Hepatocyte (in vitro differentiated cells): ENCODE measurements around the gene PCDHGC5. TPM values are rescaled to one million over a fixed set of nuclear protein-coding genes. Genes with fewer than 3 reads are reported as not detected.

Experiments
- DNase-seq: peaks from one replicate; pipeline ENCODE4 v3.0.0-alpha.2; 2016; ENCODE audit warnings: low spot score
- H2AFZ ChIP-seq: fragments of 200-600 bp; sonication (generic); 2 replicates; pipeline ENCODE4 v1.6.0; 2016; ENCODE audit warnings: antibody characterized with exemption, mild to moderate bottlenecking
- H3K27ac ChIP-seq: fragments of 200-600 bp; sonication (generic); 2 replicates; pipeline ENCODE4 v1.5.1; 2016; ENCODE audit warnings: mild to moderate bottlenecking
- H3K27me3 ChIP-seq: fragments of 200-600 bp; sonication (generic); 2 replicates; pipeline ENCODE4 v1.6.1; 2016
- H3K36me3 ChIP-seq: fragments of 200-600 bp; sonication (generic); replicated peaks from 2 replicates; pipeline ENCODE4 v1.5.1; 2016; ENCODE audit warnings: low read depth; ENCODE audit not compliant: insufficient read depth
- H3K4me1 ChIP-seq: fragments of 200-600 bp; sonication (generic); 2 replicates; pipeline ENCODE4 v1.5.1; 2016; ENCODE audit warnings: mild to moderate bottlenecking, moderate library complexity; ENCODE audit not compliant: insufficient read depth
- H3K4me2 ChIP-seq: fragments of 200-600 bp; sonication (generic); 2 replicates; pipeline ENCODE4 v1.6.0; 2016
- H3K4me3 ChIP-seq: fragments of 200-600 bp; sonication (generic); 2 replicates; pipeline ENCODE4 v1.5.1; 2016; ENCODE audit warnings: mild to moderate bottlenecking
- H3K79me2 ChIP-seq: fragments of 200-600 bp; sonication (generic); 2 replicates; pipeline ENCODE4 v1.6.0; 2017; ENCODE audit warnings: mild to moderate bottlenecking
- H3K9me2 ChIP-seq: fragments of 200-600 bp; sonication (generic); replicated peaks from 2 replicates; pipeline ENCODE4 v1.6.0; 2017; ENCODE audit warnings: mild to moderate bottlenecking; ENCODE audit not compliant: insufficient read depth
- H3K9me3 ChIP-seq: fragments of 200-600 bp; sonication (generic); 2 replicates; pipeline ENCODE4 v1.5.1; 2016; ENCODE audit warnings: low read depth, mild to moderate bottlenecking
- H4K20me1 ChIP-seq: fragments of 200-600 bp; sonication (generic); 2 replicates; pipeline ENCODE4 v1.6.0; 2016; ENCODE audit warnings: mild to moderate bottlenecking; ENCODE audit not compliant: insufficient read depth, poor library complexity, severe bottlenecking
- EZH2 ChIP-seq: fragments of 200-600 bp; sonication (generic); IDR thresholded peaks from 2 replicates; pipeline ENCODE4 v1.6.1; 2016; ENCODE audit warnings: antibody characterized with exemption, mild to moderate bottlenecking, borderline replicate concordance
- EZH2phosphoT487 ChIP-seq: fragments of 200-600 bp; sonication (generic); IDR thresholded peaks from one replicate; pipeline ENCODE4 v1.6.1; 2018; ENCODE audit warnings: antibody characterized with exemption, mild to moderate bottlenecking, low read depth, moderate library complexity; ENCODE audit not compliant: unreplicated experiment, severe bottlenecking
- WGBS: methylation state at CpG from one replicate; pipeline ENCODE4 v1.1.6; 2016; ENCODE audit warnings: low lambda C conversion rate; ENCODE audit errors: missing lambda C conversion rate; 5-methylcytosine and 5-hydroxymethylcytosine counted together
- polyA plus RNA-seq: library from polyadenylated mRNA; unstranded; fragments of >200 nt; fragmentation: Nextera tagmentation; extraction: Ambion mirVana; gene quantifications from 2 replicates; pipeline ENCODE4 v1.2.1, GENCODE V29; 2016
- total RNA-seq: library from RNA; depleted of rRNA; stranded (reverse); fragments of >200 nt; gene quantifications from 2 replicates; pipeline ENCODE4 v1.2.3, GENCODE V29; 2014
- TF ChIP-seq, protein P1 (sequence below): fragments of 200-600 bp; sonication (generic); IDR thresholded peaks from 2 replicates; pipeline ENCODE4 v1.5.1; 2016; ENCODE audit warnings: antibody characterized with exemption, mild to moderate bottlenecking; ENCODE audit not compliant: poor library complexity

PCDHGC5 gene
- total and polyA plus RNA-seq, 2 experiments from 2014 or later = 0.16 to 1.1 TPM

GRCh38 chr5:141441571-141442170 is 47.2 kb upstream of the PCDHGC5 start:
- Histone ChIP-seq H3K27ac (no peak overlapping the region), H2AFZ (no peak overlapping the region), H3K9me3 (peaks cover under 1% of the 10 kb centered on the region), H3K36me3 (no peaks in the 10 kb centered on the region), H3K4me1 (no peaks in the 10 kb centered on the region), H3K4me2 (no peak overlapping the region), H3K4me3 (no peak overlapping the region), H4K20me1 (no peaks in the 10 kb centered on the region), H3K27me3 (no peaks in the 10 kb centered on the region), H3K79me2 (peaks cover 6% of the 10 kb centered on the region), H3K9me2 (no peaks in the 10 kb centered on the region)
- no peak for DNase-seq
- TF ChIP-seq EZH2phosphoT487 (no peak), EZH2 (no peak)
- TF ChIP-seq, protein P1, sequence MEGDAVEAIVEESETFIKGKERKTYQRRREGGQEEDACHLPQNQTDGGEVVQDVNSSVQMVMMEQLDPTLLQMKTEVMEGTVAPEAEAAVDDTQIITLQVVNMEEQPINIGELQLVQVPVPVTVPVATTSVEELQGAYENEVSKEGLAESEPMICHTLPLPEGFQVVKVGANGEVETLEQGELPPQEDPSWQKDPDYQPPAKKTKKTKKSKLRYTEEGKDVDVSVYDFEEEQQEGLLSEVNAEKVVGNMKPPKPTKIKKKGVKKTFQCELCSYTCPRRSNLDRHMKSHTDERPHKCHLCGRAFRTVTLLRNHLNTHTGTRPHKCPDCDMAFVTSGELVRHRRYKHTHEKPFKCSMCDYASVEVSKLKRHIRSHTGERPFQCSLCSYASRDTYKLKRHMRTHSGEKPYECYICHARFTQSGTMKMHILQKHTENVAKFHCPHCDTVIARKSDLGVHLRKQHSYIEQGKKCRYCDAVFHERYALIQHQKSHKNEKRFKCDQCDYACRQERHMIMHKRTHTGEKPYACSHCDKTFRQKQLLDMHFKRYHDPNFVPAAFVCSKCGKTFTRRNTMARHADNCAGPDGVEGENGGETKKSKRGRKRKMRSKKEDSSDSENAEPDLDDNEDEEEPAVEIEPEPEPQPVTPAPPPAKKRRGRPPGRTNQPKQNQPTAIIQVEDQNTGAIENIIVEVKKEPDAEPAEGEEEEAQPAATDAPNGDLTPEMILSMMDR = no peak
- WGBS = 97% methylated on average over 48 of the region's 50 CpGs

DNA sequence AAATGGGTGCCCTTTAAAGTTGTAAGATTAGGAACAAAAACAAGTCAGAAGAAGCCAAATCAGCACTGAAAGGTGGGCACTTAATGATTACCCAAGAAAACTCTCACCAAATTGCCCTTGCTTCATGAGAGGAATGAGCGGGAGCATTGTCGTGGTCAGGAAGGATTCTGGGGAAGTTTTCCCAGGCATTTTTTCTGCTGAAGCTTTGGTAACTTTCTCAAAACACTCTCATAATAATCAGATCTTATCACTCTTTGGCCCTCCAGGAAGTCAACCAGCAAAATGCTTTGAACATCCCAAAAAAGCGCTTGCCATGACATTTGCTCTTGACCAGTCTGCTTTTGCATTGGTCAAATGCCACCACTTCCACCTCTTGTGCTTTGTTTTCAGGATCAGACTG is 23.5 kb upstream of the PCDHGC5 start:
- WGBS = 94% methylated on average over 3 of the region's 3 CpGs
- H4K20me1 ChIP-seq = no peaks in the 10 kb centered on the region
- H3K9me2 ChIP-seq = no peaks in the 10 kb centered on the region
- no peaks in the 10 kb centered on the region for H3K36me3 ChIP-seq
- no peak overlapping the region for H3K4me2 ChIP-seq
- TF ChIP-seq EZH2phosphoT487 (no peak), EZH2 (no peak)
- TF ChIP-seq, protein P1 = no peak
- H2AFZ ChIP-seq = no peak overlapping the region
- no peak for DNase-seq
- H3K79me2 ChIP-seq = peaks cover 6% of the 10 kb centered on the region
- H3K27me3 ChIP-seq = no peaks in the 10 kb centered on the region
- H3K4me3 ChIP-seq = no peak overlapping the region
- no peaks in the 10 kb centered on the region for H3K9me3 ChIP-seq
- H3K4me1 ChIP-seq = no peaks in the 10 kb centered on the region
- H3K27ac ChIP-seq = no peak overlapping the region

DNA sequence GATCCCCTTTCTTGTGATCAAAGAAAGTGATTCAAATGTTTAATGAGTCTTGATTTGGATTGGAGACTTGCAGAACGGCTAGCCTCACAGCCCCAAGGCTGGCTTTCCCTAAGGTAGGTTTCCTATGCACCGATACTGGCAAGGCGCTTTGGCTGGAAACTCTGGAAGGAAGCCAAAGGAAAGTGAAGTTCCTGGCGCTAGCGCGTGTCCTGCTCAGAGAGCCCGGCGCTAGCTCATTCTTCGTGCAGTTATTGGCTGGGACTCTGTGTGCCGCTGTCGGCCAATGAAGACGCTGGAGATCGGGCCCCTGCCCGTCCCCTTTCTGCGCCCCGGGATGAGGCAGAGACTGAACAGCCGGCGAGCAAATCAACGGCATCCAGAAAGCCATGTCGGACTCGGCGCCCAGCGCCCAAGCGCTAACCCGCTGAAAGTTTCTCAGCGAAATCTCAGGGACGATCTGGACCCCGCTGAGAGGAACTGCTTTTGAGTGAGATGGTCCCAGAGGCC is 13.2 kb upstream of the PCDHGC5 start, which contains the start of gene PCDHGC3:
PCDHGC3 (plus strand) TSS at position 342 of the 507 bp plus-strand sequence; CDS start at position 493, 151 bp downstream.
- DNase-seq = peak; percentile 93
- no peaks in the 10 kb centered on the region for H3K36me3 ChIP-seq
- peak within 1 kb of the TSS; percentile 47 for H3K4me3 ChIP-seq
- no peaks in the 10 kb centered on the region for H4K20me1 ChIP-seq
- H3K9me2 ChIP-seq = no peaks in the 10 kb centered on the region
- TF ChIP-seq EZH2 = no peak
- no peak for TF ChIP-seq EZH2phosphoT487
- TF ChIP-seq, protein P1 = peak; percentile 38
- no peaks in the 10 kb centered on the region for H3K9me3 ChIP-seq
- peak within 1 kb of the TSS; percentile 60 for H2AFZ ChIP-seq
- peak within 1 kb of the TSS; percentile 82 for H3K4me2 ChIP-seq
- WGBS = 3% methylated on average over 28 of the region's 28 CpGs
- peak within 1 kb of the TSS; percentile 84 for H3K27ac ChIP-seq
- H3K79me2 ChIP-seq = peaks cover 38% of the 10 kb centered on the region
- peaks cover 5% of the 10 kb centered on the region for H3K4me1 ChIP-seq
- no peaks in the 10 kb centered on the region for H3K27me3 ChIP-seq
